Neural progenitor cell (in vitro differentiated cells): Measurements from ENCODE around the gene UTP3.

Source experiments
- EZH2phosphoT487 ChIP-seq: fragments of 200-600 bp; sonication (generic); IDR thresholded peaks from 2 replicates; pipeline ENCODE4 v1.6.1; 2017; ENCODE audit warnings: antibody characterized with exemption
- TF ChIP-seq, protein P1 (sequence below): fragments of 200-600 bp; sonication (generic); IDR thresholded peaks from 2 replicates; pipeline ENCODE4 v1.5.1; 2017; ENCODE audit warnings: antibody characterized with exemption, mild to moderate bottlenecking

DNA sequence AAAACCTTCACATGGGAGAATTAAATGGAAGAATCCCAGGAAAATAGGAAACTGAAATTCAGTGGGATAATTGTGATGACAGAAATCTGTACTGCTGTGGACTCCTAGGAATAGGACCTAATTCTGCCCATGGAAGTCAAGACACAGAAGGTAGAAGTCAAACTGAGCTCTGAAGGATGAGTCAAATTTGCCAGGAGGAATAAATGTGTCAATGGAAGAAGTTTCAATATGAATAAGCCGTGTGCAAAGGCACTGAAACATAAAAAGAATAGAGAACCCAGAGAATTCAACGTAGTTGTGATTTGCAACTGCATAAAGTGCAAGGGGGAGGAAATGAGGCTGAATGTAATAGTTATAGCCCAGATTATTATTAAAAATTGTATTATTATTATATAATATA lies 48.1 kb upstream of the UTP3 start:
- TF ChIP-seq, protein P1, sequence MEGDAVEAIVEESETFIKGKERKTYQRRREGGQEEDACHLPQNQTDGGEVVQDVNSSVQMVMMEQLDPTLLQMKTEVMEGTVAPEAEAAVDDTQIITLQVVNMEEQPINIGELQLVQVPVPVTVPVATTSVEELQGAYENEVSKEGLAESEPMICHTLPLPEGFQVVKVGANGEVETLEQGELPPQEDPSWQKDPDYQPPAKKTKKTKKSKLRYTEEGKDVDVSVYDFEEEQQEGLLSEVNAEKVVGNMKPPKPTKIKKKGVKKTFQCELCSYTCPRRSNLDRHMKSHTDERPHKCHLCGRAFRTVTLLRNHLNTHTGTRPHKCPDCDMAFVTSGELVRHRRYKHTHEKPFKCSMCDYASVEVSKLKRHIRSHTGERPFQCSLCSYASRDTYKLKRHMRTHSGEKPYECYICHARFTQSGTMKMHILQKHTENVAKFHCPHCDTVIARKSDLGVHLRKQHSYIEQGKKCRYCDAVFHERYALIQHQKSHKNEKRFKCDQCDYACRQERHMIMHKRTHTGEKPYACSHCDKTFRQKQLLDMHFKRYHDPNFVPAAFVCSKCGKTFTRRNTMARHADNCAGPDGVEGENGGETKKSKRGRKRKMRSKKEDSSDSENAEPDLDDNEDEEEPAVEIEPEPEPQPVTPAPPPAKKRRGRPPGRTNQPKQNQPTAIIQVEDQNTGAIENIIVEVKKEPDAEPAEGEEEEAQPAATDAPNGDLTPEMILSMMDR, result no peak
- no peak for TF ChIP-seq EZH2phosphoT487
